Pancreas (tissue), 10 donors: ENCODE results near the gene CCL5. TPM values are rescaled to one million over a fixed set of nuclear protein-coding genes. Genes with fewer than 3 reads are reported as not detected.

Experiments
- ATAC-seq, 4 donors: fragments of 200-7000 bp; cut with Tn5 transposase; one replicate each; pipeline versions ENCODE4 v1.8.0 to v1.9.1; 2020; ENCODE audit warnings: mild to moderate bottlenecking in 4 of 4, moderate library complexity in 4 of 4
- DNase-seq, 6 donors: peaks; one replicate each; pipeline ENCODE4 v3.0.0-alpha.2; 2020
- FAIRE-seq: peaks from 2 replicates; lab custom pipeline; 2012; peaks lifted over from hg19 to GRCh38; lab: Jason Lieb, UNC
- H3K27ac ChIP-seq, 4 donors: fragments of 200-600 bp; sonication (generic); 1 replicate in 3 of 4; 2 replicates in 1 of 4; pipeline versions ENCODE4 v1.5.0 to v1.8.0; 2020
- H3K27me3 ChIP-seq, 4 donors: fragments of 200-600 bp; one replicate each; pipeline ENCODE4 v1.8.0; 2021
- H3K36me3 ChIP-seq, 3 donors: fragments of 200-600 bp; sonication (generic) in 1 of 3; one replicate each; pipeline versions ENCODE4 v1.5.0 to v1.8.0; 2020 to 2021
- H3K4me1 ChIP-seq, 3 donors: fragments of 200-600 bp; one replicate each; pipeline ENCODE4 v1.8.0; 2021
- H3K4me3 ChIP-seq, 4 donors: fragments of 200-600 bp; sonication (generic) in 2 of 4; one replicate each; pipeline versions ENCODE4 v1.5.0 to v1.8.0; 2020 to 2021
- H3K9me3 ChIP-seq, 4 donors: fragments of 200-600 bp; one replicate each; pipeline ENCODE4 v1.8.0; 2021
- CTCF ChIP-seq, 4 donors: fragments of 200-600 bp; sonication (generic) in 3 of 4; IDR thresholded peaks; one replicate each; pipeline versions ENCODE4 v1.5.0 to v1.8.0; 2021; ENCODE audit warnings: antibody characterized with exemption in 4 of 4
- WGBS, 2 donors: extraction: QIAGEN DNeasy Blood & Tissue Kit; methylation state at CpG; one replicate each; pipeline ENCODE4 v1.1.7; 2013; 5-methylcytosine and 5-hydroxymethylcytosine counted together
- intact Hi-C, 3 donors: fragments of 100-400 bp; cut with DNase I; formaldehyde crosslinking; loops; one replicate each; pipeline versions ENCODE4 v1.11.1 to v1.14.2; 2022
- polyA plus RNA-seq, 2 donors: library from polyadenylated mRNA; stranded (reverse); fragments of 200-250 nt; gene quantifications; one replicate each; pipeline ENCODE4 v1.2.3, GENCODE V29; 2013
- total RNA-seq, 6 donors: library from RNA; stranded (reverse); fragmentation: NEBNext Ultra II Directional in 4 of 6; extraction: Animal tissue kit (Norgen Biotek cat#: 25700) in 4 of 6; gene quantifications; one replicate each; pipeline versions ENCODE4 v1.2.1 to v1.2.4, GENCODE V29; 2021 to 2023
- donor health status: healthy with polysubstance abuse.
- donor health status: DM: no; HTN: no; CAD: no; lungs with moderate emphysema.
- donor health status: DM: no; HTN: no; CAD: no.
- donor health status: control.
- donor health status: control.
- donor health status: Bipolar disorder and iron deficiency.
- donor health status: DM: yes; HTN: yes; CAD: no.
- donor health status: DM: no; HTN: no; CAD: no.
- donor health status: DM: no; HTN: no; CAD: no.
- donor health status: DM: yes; HTN: yes; CAD: no.

Gene CCL5
- total and polyA plus RNA-seq, 8 donors = 0.47 to 3.5 (median 1.8) TPM

- no peaks in the 10 kb centered on the region for H3K4me1 ChIP-seq
- ATAC-seq (no peak), DNase-seq (no peak), FAIRE-seq (no peak)
- H3K9me3 ChIP-seq = no peaks in the 10 kb centered on the region
- WGBS, 2 donors = 87 to 90% methylated on average over 4 of the region's 4 CpGs
- no peak overlapping the region for H3K27ac ChIP-seq
- intact Hi-C loops = no loop called here
- TF ChIP-seq CTCF (IDR thresholded peaks at IDR 0.05) = no peak
- H3K36me3 ChIP-seq = no peaks in the 10 kb centered on the region
- no peaks in the 10 kb centered on the region for H3K27me3 ChIP-seq
- H3K4me3 ChIP-seq = no peak overlapping the region
Observed at GRCh38 chr17:35893751-35894150, 13.6 kb upstream of the CCL5 start.

DNA sequence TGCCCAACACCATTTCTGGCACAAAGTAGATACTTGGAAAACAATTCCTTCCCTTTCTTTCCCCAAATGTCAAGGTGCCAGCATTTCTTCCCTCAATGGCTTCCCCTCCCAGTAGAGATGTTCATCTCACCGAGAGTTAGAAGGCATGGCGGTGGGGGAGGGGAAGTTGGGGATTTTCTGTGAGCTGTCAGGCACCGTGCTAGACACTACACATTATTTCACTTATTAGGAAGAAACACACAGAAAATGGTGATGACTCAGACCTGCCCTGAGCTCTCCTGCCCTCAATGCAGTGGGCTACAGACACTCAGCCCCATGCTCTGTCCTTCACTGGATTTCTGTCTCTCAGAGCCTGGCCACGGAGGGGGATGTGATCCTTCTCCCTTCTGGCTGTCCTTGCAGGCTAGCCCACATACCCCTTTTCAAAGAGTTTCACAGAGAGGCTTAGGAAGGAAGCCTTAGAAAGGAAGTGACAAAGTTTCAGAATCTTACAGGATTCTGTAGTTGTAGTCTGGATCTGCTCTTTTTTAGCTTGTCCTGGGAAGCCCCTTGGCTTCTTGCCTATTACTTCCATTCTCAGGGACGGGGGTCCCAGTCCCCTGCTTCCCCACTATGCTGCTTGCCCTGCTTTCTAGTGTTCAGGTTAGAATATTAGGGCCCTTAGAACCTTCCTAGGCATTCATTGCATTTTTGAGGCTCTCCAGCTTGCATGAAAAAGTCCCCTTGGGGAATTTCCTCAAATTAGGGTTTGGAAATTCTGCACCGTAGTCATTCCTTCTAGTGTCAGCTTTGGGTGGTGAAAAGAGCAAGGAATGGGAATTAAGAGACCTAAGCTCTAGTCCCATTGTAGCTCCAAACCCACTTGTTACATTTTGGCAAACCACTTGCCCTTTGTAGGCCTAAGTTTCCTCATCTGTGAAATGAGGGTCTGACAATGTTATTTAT, 12.2 kb upstream of the CCL5 start:
- TF ChIP-seq CTCF (IDR thresholded peaks at IDR 0.05) = no peak
- no peaks in the 10 kb centered on the region for H3K4me1 ChIP-seq
- FAIRE-seq (no peak), ATAC-seq (peak in 1 of 4 donors; percentile 25), DNase-seq (no peak)
- intact Hi-C loops = no loop called here
- H3K4me3 ChIP-seq = no peak overlapping the region
- H3K27ac ChIP-seq = no peak overlapping the region
- no peaks in the 10 kb centered on the region for H3K27me3 ChIP-seq
- no peaks in the 10 kb centered on the region for H3K9me3 ChIP-seq
- no peaks in the 10 kb centered on the region for H3K36me3 ChIP-seq
- 61 to 72% methylated on average over 6 of the region's 6 CpGs for WGBS, 2 donors

DNA sequence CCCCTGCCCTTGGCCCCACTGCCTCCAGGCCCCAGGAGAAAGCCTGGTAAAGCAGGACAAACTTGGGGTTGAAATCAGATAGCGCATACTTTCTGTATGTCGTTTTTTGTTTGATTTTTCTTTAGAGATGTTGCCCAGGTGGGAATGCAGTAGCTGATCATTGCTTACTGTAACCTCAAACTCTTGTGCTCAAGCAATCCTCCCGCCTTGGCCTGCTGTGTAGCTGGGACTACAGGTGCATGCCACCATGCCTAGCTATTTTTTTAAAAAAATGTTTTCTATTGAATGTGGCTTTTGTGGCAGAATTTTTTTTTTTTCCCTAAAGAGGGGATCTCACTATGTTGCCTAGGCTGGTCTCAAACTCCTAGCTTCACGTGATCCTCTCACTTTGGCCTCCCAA, 11.1 kb upstream of the CCL5 start:
- DNase-seq = no peak
- ATAC-seq = no peak
- Histone ChIP-seq H3K9me3 (no peaks in the 10 kb centered on the region), H3K4me3 (no peak overlapping the region), H3K27ac (no peak overlapping the region), H3K4me1 (no peaks in the 10 kb centered on the region), H3K27me3 (no peaks in the 10 kb centered on the region), H3K36me3 (no peaks in the 10 kb centered on the region)
- WGBS, 2 donors = 75 to 83% methylated on average over 4 of the region's 4 CpGs
- intact Hi-C loops = no loop called here
- no peak for FAIRE-seq
- no peak for TF ChIP-seq CTCF (IDR thresholded peaks at IDR 0.05)

- FAIRE-seq = no peak
- 50 to 63% methylated on average over 4 of the region's 4 CpGs for WGBS, 2 donors
- H3K4me1 ChIP-seq = no peaks in the 10 kb centered on the region
- H3K4me3 ChIP-seq = no peak overlapping the region
- H3K27ac ChIP-seq = no peak overlapping the region
- ATAC-seq = peak in 3 of 4 donors; percentile 27 to 42 (median 34)
- DNase-seq = no peak
- intact Hi-C loops = no loop called here
- TF ChIP-seq CTCF (IDR thresholded peaks at IDR 0.05) = no peak
- no peaks in the 10 kb centered on the region for H3K27me3 ChIP-seq
- H3K36me3 ChIP-seq = no peaks in the 10 kb centered on the region
- H3K9me3 ChIP-seq = no peaks in the 10 kb centered on the region
Observed at GRCh38 chr17:35890774-35891155, 10.6 kb upstream of the CCL5 start.
